Measurements from ENCODE around the gene BSG. TPM values are rescaled to one million over a fixed set of nuclear protein-coding genes. Genes with fewer than 3 reads are reported as not detected.

BSG gene
- total and polyA plus RNA-seq, 2 donors (not counting 1 experiment from before 2014, with no cell fraction given): 246 to 325 TPM

DNA sequence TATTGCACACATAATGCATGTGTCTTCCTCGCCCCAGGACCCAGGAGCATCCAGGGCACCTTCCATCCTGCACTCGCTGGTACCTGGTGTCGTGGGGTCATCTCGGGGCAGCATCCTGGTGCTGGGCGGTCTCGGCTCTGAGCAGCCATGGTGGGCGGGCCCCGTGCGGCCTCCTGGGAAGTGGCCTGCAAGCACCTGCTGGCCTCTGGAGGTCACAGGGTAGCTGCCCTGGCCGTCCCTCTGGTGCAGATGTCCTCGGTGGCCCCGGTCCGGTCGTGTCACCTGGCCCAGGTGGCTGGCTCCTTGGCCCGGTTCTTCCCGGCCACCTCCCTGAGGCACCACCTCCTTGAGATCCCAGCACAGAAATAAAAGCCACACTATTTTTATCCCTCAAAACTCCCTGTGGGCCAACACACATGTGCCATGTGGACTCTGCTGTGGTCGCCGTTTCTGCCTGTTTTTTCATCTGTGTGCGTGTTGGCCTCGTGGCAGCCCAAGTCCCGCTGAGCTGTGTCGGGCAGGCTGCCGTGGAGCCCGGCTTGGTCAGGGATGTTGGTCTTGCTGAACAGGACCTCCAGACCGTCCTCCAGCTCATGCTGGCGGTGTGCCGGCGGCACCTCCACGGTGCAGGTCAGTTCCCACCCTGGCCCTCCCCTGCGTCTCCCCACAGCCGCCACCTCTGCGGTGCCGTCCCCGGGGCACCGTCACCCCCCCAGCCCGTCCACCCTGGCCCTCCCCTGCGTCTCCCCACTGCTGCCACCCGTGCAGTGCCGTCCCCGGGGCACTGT lies 33.6 kb upstream of the BSG start:
- H3K9me3 ChIP-seq (ENCODE audit: control insufficient read depth, insufficient read depth, low read depth, low read length): no peaks in the 10 kb centered on the region
- no peaks in the 10 kb centered on the region for H4K20me1 ChIP-seq (ENCODE audit: control insufficient read depth, extremely low read depth, insufficient read depth, low read length)
- no peaks in the 10 kb centered on the region for H3K27me3 ChIP-seq (ENCODE audit: control insufficient read depth, insufficient read depth, low read length)
- H3K9ac ChIP-seq (ENCODE audit: insufficient read depth, low read length): no peak overlapping the region
- no peak for TF ChIP-seq EZH2 (IDR thresholded peaks at IDR 0.05; ENCODE audit: low read length, missing control alignments)
- TF ChIP-seq, protein P1, sequence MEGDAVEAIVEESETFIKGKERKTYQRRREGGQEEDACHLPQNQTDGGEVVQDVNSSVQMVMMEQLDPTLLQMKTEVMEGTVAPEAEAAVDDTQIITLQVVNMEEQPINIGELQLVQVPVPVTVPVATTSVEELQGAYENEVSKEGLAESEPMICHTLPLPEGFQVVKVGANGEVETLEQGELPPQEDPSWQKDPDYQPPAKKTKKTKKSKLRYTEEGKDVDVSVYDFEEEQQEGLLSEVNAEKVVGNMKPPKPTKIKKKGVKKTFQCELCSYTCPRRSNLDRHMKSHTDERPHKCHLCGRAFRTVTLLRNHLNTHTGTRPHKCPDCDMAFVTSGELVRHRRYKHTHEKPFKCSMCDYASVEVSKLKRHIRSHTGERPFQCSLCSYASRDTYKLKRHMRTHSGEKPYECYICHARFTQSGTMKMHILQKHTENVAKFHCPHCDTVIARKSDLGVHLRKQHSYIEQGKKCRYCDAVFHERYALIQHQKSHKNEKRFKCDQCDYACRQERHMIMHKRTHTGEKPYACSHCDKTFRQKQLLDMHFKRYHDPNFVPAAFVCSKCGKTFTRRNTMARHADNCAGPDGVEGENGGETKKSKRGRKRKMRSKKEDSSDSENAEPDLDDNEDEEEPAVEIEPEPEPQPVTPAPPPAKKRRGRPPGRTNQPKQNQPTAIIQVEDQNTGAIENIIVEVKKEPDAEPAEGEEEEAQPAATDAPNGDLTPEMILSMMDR (conservative IDR thresholded peaks at IDR 0.05 in 1 of 2, IDR thresholded peaks at IDR 0.05 in 1 of 2; ENCODE audit: low read depth in 1 of 2, low read length in 2 of 2): no peak
- H3K4me3 ChIP-seq (replicated peaks in 1 of 4; ENCODE audit: control extremely low read depth in 1 of 4, insufficient read depth in 1 of 4, low read depth in 3 of 4, low read length in 4 of 4): no peak overlapping the region
- no peaks in the 10 kb centered on the region for H3K4me1 ChIP-seq (ENCODE audit: control insufficient read depth, extremely low read depth, insufficient read depth, low read length)
- no peak overlapping the region for H3K27ac ChIP-seq (ENCODE audit: insufficient read depth, low read length)
- H2AFZ ChIP-seq (ENCODE audit: low read length): no peak overlapping the region
- no peak for DNase-seq (ENCODE audit: low read depth in 2 of 2)
- peaks cover 22% of the 10 kb centered on the region for H3K79me2 ChIP-seq (ENCODE audit: control insufficient read depth, insufficient read depth, low read length)
- H3K36me3 ChIP-seq (ENCODE audit: control insufficient read depth, insufficient read depth, low read length): peaks cover 25% of the 10 kb centered on the region
- no peak overlapping the region for H3K4me2 ChIP-seq (ENCODE audit: extremely low read depth, insufficient read depth, low read length)

DNA sequence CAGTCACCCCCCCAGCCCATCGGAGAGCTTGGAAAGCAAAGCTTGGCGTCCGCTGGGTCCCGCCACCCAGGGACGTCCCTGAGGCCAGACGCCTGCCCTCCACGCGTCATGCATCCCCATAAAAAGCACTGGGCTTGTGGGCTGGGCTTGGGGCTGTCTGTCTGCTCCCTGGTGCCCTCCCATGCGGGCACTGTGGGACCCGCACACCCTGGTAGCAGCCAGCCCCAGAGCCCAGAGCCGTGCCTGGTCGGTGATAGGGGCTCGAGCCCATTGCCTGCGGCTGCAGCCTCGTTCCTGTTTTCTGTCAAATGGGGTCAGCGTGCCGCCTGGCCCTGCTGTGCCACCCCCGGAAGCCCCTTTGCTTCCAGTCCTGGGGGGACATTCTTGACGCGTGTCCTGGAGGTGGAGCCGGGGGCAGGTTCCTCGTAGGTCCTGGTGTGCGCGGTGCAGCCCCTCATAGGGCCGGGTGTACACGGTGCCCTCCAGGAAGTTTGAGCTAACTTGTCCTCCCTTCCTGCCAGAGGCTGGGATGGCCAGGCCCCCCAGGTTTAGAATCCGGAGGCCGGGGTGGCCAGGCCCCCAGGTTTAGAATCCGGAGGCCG lies 32.9 kb upstream of the BSG start:
- DNase-seq (ENCODE audit: low read depth in 2 of 2): no peak
- no peaks in the 10 kb centered on the region for H4K20me1 ChIP-seq (ENCODE audit: control insufficient read depth, extremely low read depth, insufficient read depth, low read length)
- peaks cover 16% of the 10 kb centered on the region for H3K79me2 ChIP-seq (ENCODE audit: control insufficient read depth, insufficient read depth, low read length)
- H2AFZ ChIP-seq (ENCODE audit: low read length): no peak overlapping the region
- no peaks in the 10 kb centered on the region for H3K27me3 ChIP-seq (ENCODE audit: control insufficient read depth, insufficient read depth, low read length)
- no peaks in the 10 kb centered on the region for H3K4me1 ChIP-seq (ENCODE audit: control insufficient read depth, extremely low read depth, insufficient read depth, low read length)
- H3K9me3 ChIP-seq (ENCODE audit: control insufficient read depth, insufficient read depth, low read depth, low read length): no peaks in the 10 kb centered on the region
- no peak overlapping the region for H3K9ac ChIP-seq (ENCODE audit: insufficient read depth, low read length)
- H3K36me3 ChIP-seq (ENCODE audit: control insufficient read depth, insufficient read depth, low read length): peaks cover 25% of the 10 kb centered on the region
- no peak overlapping the region for H3K27ac ChIP-seq (ENCODE audit: insufficient read depth, low read length)
- no peak for TF ChIP-seq EZH2 (IDR thresholded peaks at IDR 0.05; ENCODE audit: low read length, missing control alignments)
- TF ChIP-seq, protein P1 (conservative IDR thresholded peaks at IDR 0.05 in 1 of 2, IDR thresholded peaks at IDR 0.05 in 1 of 2; ENCODE audit: low read depth in 1 of 2, low read length in 2 of 2): no peak
- no peak overlapping the region for H3K4me2 ChIP-seq (ENCODE audit: extremely low read depth, insufficient read depth, low read length)
- H3K4me3 ChIP-seq (replicated peaks in 1 of 4; ENCODE audit: control extremely low read depth in 1 of 4, insufficient read depth in 1 of 4, low read depth in 3 of 4, low read length in 4 of 4): no peak overlapping the region

DNA sequence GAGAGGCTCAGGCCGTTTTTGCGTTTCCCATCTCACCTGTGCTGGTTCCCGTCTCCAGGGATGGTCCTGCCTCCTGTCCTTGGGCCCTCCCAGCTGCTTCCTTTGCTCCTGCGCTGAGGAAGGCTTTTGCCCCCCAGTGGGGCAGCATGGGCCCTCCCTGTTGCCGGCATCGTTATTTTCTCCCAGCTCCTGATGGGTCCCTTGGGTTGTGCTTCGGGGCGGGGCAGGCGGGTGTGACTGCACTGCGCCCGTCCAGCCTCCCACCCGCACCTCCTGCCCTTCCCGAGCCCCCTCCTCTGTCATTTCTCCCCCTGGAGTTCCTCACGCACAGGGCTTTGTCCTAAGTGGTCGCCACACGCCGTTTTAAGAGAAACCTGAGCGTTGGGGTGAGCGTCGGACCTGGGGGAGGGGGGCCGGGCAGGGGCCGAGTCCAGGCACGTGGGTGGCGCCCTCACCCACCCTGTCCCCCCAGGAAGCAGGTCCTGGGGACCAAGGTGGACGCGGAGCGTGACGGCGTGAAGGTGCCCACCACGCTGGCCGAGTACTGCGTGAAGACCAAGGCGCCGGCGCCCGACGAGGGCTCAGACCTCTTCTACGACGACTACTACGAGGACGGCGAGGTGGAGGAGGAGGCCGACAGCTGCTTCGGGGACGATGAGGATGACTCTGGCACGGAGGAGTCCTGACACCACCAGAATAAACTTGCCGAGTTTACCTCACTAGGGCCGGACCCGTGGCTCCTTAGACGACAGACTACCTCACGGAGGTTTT lies 31.3 kb upstream of the BSG start:
- peaks cover 21% of the 10 kb centered on the region for H3K36me3 ChIP-seq (ENCODE audit: control insufficient read depth, insufficient read depth, low read length)
- no peaks in the 10 kb centered on the region for H4K20me1 ChIP-seq (ENCODE audit: control insufficient read depth, extremely low read depth, insufficient read depth, low read length)
- H3K79me2 ChIP-seq (ENCODE audit: control insufficient read depth, insufficient read depth, low read length): peaks cover 2% of the 10 kb centered on the region
- no peaks in the 10 kb centered on the region for H3K27me3 ChIP-seq (ENCODE audit: control insufficient read depth, insufficient read depth, low read length)
- no peaks in the 10 kb centered on the region for H3K9me3 ChIP-seq (ENCODE audit: control insufficient read depth, insufficient read depth, low read depth, low read length)
- H3K4me3 ChIP-seq (replicated peaks in 1 of 4; ENCODE audit: control extremely low read depth in 1 of 4, insufficient read depth in 1 of 4, low read depth in 3 of 4, low read length in 4 of 4): no peak overlapping the region
- H2AFZ ChIP-seq (ENCODE audit: low read length): no peak overlapping the region
- H3K4me1 ChIP-seq (ENCODE audit: control insufficient read depth, extremely low read depth, insufficient read depth, low read length): no peaks in the 10 kb centered on the region
- no peak for TF ChIP-seq EZH2 (IDR thresholded peaks at IDR 0.05; ENCODE audit: low read length, missing control alignments)
- TF ChIP-seq, protein P1 (conservative IDR thresholded peaks at IDR 0.05 in 1 of 2, IDR thresholded peaks at IDR 0.05 in 1 of 2; ENCODE audit: low read depth in 1 of 2, low read length in 2 of 2): no peak
- no peak overlapping the region for H3K4me2 ChIP-seq (ENCODE audit: extremely low read depth, insufficient read depth, low read length)
- H3K9ac ChIP-seq (ENCODE audit: insufficient read depth, low read length): no peak overlapping the region
- no peak for DNase-seq (ENCODE audit: low read depth in 2 of 2)
- no peak overlapping the region for H3K27ac ChIP-seq (ENCODE audit: insufficient read depth, low read length)
